Dendritic cell treated with granulocyte-macrophage colony-stimulating factor and Interleukin-4, amounts not matched to agents 40 ng/mL and 50 ng/mL, for 4 days (primary cell): Measurements from ENCODE around the gene CRLF2.
"Not testable (repeated sequence)": the region's sequence is repeated elsewhere in the genome, so short reads cannot be mapped to it uniquely, and the experiment has no call there.

Experiments used
- H3K27ac Mint-ChIP-seq: one replicate; pipeline ENCODE4 v1.8.0; 2022; ENCODE audit warnings: mild to moderate bottlenecking, mixed read lengths
- H3K27me3 Mint-ChIP-seq: one replicate; pipeline ENCODE4 v1.8.0; 2022; ENCODE audit warnings: mild to moderate bottlenecking, mixed read lengths
- H3K36me3 Mint-ChIP-seq: one replicate; pipeline ENCODE4 v1.8.0; 2022; ENCODE audit warnings: low read depth, mixed read lengths
- H3K4me1 Mint-ChIP-seq: one replicate; pipeline ENCODE4 v1.8.0; 2022; ENCODE audit warnings: low read depth, mixed read lengths
- H3K4me3 Mint-ChIP-seq: one replicate; pipeline ENCODE4 v1.8.0; 2022; ENCODE audit warnings: mild to moderate bottlenecking, moderate library complexity, mixed read lengths
- H3K9me3 Mint-ChIP-seq: one replicate; pipeline ENCODE4 v1.8.0; 2022; ENCODE audit warnings: mixed read lengths
- intact Hi-C: fragments of 100-400 bp; cut with micrococcal nuclease; formaldehyde crosslinking; loops from one replicate; pipeline ENCODE4 v1.15.0; 2022

Gene CRLF2

GRCh38 chrX:1212532-1212931, at the start of gene CRLF2:
Gene CRLF2 (minus strand): TSS chrX:1212649. CDS start chrX:1212634, 15 bp downstream.
- intact Hi-C loops, result no loop called here
- Mint-ChIP-seq H3K9me3 (peaks cover 10% of the 10 kb centered on the region), H3K36me3 (no peaks in the 10 kb centered on the region), H3K27me3 (peaks cover 50% of the 10 kb centered on the region), H3K27ac (no peak within 1 kb of the TSS), H3K4me3 (no peak within 1 kb of the TSS), H3K4me1 (peaks cover 54% of the 10 kb centered on the region)

GRCh38 chrX:1261771-1262170, 49.3 kb upstream of the CRLF2 start:
- H3K4me3 Mint-ChIP-seq, H3K9me3 Mint-ChIP-seq, intact Hi-C loops, H3K27me3 Mint-ChIP-seq, H3K27ac Mint-ChIP-seq, H3K36me3 Mint-ChIP-seq: not testable (repeated sequence)
- peaks cover 11% of the 10 kb centered on the region for H3K4me1 Mint-ChIP-seq

- H3K36me3 Mint-ChIP-seq, result no peaks in the 10 kb centered on the region
- intact Hi-C loops, result no loop called here
- peaks cover 1% of the 10 kb centered on the region for H3K9me3 Mint-ChIP-seq
- H3K27ac Mint-ChIP-seq, result no peak overlapping the region
- H3K4me1 Mint-ChIP-seq, result peaks cover 6% of the 10 kb centered on the region
- H3K4me3 Mint-ChIP-seq, result no peak overlapping the region
- H3K27me3 Mint-ChIP-seq, result no peaks in the 10 kb centered on the region
Measured at GRCh38 chrX:1261285-1261684, 48.8 kb upstream of the CRLF2 start.

- Mint-ChIP-seq H3K36me3 (peaks cover 10% of the 10 kb centered on the region), H3K9me3 (peaks cover 9% of the 10 kb centered on the region), H3K4me3 (no peak overlapping the region), H3K27me3 (no peaks in the 10 kb centered on the region), H3K4me1 (peaks cover 51% of the 10 kb centered on the region), H3K27ac (peak overlapping the region; percentile 87)
- intact Hi-C loops, result no loop called here
Measured at GRCh38 chrX:1252861-1253260, 40.4 kb upstream of the CRLF2 start.

GRCh38 chrX:1249101-1249887, 36.8 kb upstream of the CRLF2 start:
- peaks cover 10% of the 10 kb centered on the region for H3K36me3 Mint-ChIP-seq
- H3K9me3 Mint-ChIP-seq, result peaks cover 9% of the 10 kb centered on the region
- intact Hi-C loops, result loop anchor here (2.0 to 5.0 kb wide), 4 partner anchors 20 to 143 kb away; partner anchors contain the start of genes CSF2RA and SLC25A6
- H3K4me3 Mint-ChIP-seq, result peak overlapping the region; percentile 72
- H3K4me1 Mint-ChIP-seq, result peaks cover 72% of the 10 kb centered on the region
- peak overlapping the region; percentile 94 for H3K27ac Mint-ChIP-seq
- H3K27me3 Mint-ChIP-seq, result peaks cover under 1% of the 10 kb centered on the region

- H3K4me1 Mint-ChIP-seq, result peaks cover 70% of the 10 kb centered on the region
- H3K36me3 Mint-ChIP-seq, result peaks cover 2% of the 10 kb centered on the region
- H3K4me3 Mint-ChIP-seq, result peak overlapping the region; percentile 72
- H3K27ac Mint-ChIP-seq, result peak overlapping the region; percentile 94
- intact Hi-C loops, result loop anchor here (2.0 to 5.0 kb wide), 4 partner anchors 20 to 144 kb away; partner anchors contain the start of genes CSF2RA and SLC25A6
- H3K9me3 Mint-ChIP-seq, result peaks cover under 1% of the 10 kb centered on the region
- H3K27me3 Mint-ChIP-seq, result peaks cover 7% of the 10 kb centered on the region
Measured at GRCh38 chrX:1248331-1249061, 36.0 kb upstream of the CRLF2 start.

GRCh38 chrX:1246816-1247215, 34.4 kb upstream of the CRLF2 start:
- intact Hi-C loops, result loop anchor here (5.0 kb wide), 2 partner anchors 35 to 145 kb away; partner anchors contain the start of gene SLC25A6
- no peaks in the 10 kb centered on the region for H3K9me3 Mint-ChIP-seq
- no peak overlapping the region for H3K4me3 Mint-ChIP-seq
- peaks cover 65% of the 10 kb centered on the region for H3K4me1 Mint-ChIP-seq
- peaks cover 7% of the 10 kb centered on the region for H3K27me3 Mint-ChIP-seq
- peak overlapping the region; percentile 94 for H3K27ac Mint-ChIP-seq
- no peaks in the 10 kb centered on the region for H3K36me3 Mint-ChIP-seq

GRCh38 chrX:1244164-1245076, 32.0 kb upstream of the CRLF2 start:
- Mint-ChIP-seq H3K9me3 (no peaks in the 10 kb centered on the region), H3K27me3 (peaks cover 7% of the 10 kb centered on the region), H3K27ac (peak overlapping the region; percentile 74), H3K4me3 (no peak overlapping the region), H3K4me1 (peaks cover 68% of the 10 kb centered on the region), H3K36me3 (no peaks in the 10 kb centered on the region)
- intact Hi-C loops, result loop anchor here (5.0 kb wide), 2 partner anchors 38 to 148 kb away; partner anchors contain the start of gene SLC25A6

- Mint-ChIP-seq H3K4me3 (no peak overlapping the region), H3K27ac (peak overlapping the region; percentile 41), H3K27me3 (peaks cover 7% of the 10 kb centered on the region), H3K4me1 (peaks cover 58% of the 10 kb centered on the region), H3K36me3 (no peaks in the 10 kb centered on the region), H3K9me3 (no peaks in the 10 kb centered on the region)
- intact Hi-C loops, result no loop called here
Measured at GRCh38 chrX:1242891-1243402, 30.5 kb upstream of the CRLF2 start.

- H3K36me3 Mint-ChIP-seq, H3K4me3 Mint-ChIP-seq, intact Hi-C loops, H3K9me3 Mint-ChIP-seq: not testable (repeated sequence)
- H3K27ac Mint-ChIP-seq, result peak overlapping the region; percentile 81
- H3K27me3 Mint-ChIP-seq, result peaks cover 11% of the 10 kb centered on the region
- peaks cover 47% of the 10 kb centered on the region for H3K4me1 Mint-ChIP-seq
Measured at GRCh38 chrX:1240551-1240950, 28.1 kb upstream of the CRLF2 start.

- Mint-ChIP-seq H3K27ac (peak overlapping the region; percentile 81), H3K9me3 (no peaks in the 10 kb centered on the region), H3K27me3 (peaks cover 11% of the 10 kb centered on the region), H3K4me3 (peak overlapping the region; percentile 44), H3K36me3 (no peaks in the 10 kb centered on the region), H3K4me1 (peaks cover 45% of the 10 kb centered on the region)
- intact Hi-C loops, result loop anchor here (2.0 kb wide), 2 partner anchors 17 to 33 kb away; no protein-coding TSS in a partner anchor
Measured at GRCh38 chrX:1239681-1240142, 27.3 kb upstream of the CRLF2 start.

GRCh38 chrX:1231850-1232465, 19.5 kb upstream of the CRLF2 start:
- no peak overlapping the region for H3K4me3 Mint-ChIP-seq
- H3K27me3 Mint-ChIP-seq, result peaks cover 52% of the 10 kb centered on the region
- H3K4me1 Mint-ChIP-seq, result peaks cover 16% of the 10 kb centered on the region
- H3K27ac Mint-ChIP-seq, result no peak overlapping the region
- H3K36me3 Mint-ChIP-seq, result no peaks in the 10 kb centered on the region
- peaks cover 8% of the 10 kb centered on the region for H3K9me3 Mint-ChIP-seq
- intact Hi-C loops, result no loop called here

GRCh38 chrX:1228101-1228500, 15.7 kb upstream of the CRLF2 start:
- H3K4me1 Mint-ChIP-seq, H3K36me3 Mint-ChIP-seq, H3K4me3 Mint-ChIP-seq, intact Hi-C loops, H3K27ac Mint-ChIP-seq: not testable (repeated sequence)
- Mint-ChIP-seq H3K9me3 (peaks cover 27% of the 10 kb centered on the region), H3K27me3 (peaks cover 53% of the 10 kb centered on the region)
